ELR (cell line): ENCODE results near the gene SLC5A10.
"Not testable (repeated sequence)": the region's sequence is repeated elsewhere in the genome, so short reads cannot be mapped to it uniquely, and the experiment has no call there.

ENCODE experiments used
- DNase-seq: peaks from one replicate; pipeline ENCODE4 v3.0.0-alpha.2; 2015; ENCODE audit warnings: low read depth

The SLC5A10 gene

GRCh38 chr17:19043032-19043431, 91.1 kb downstream of the SLC5A10 start:
- DNase-seq, result not testable (repeated sequence)

- DNase-seq, result not testable (repeated sequence)
Measured at GRCh38 chr17:19044643-19045042, 92.7 kb downstream of the SLC5A10 start.

- not testable (repeated sequence) for DNase-seq
Measured at GRCh38 chr17:19046782-19047375, 94.9 kb downstream of the SLC5A10 start, which contains the start of gene GRAP. GRAP (minus strand) TSS chr17:19046957; CDS start chr17:19046926, 31 bp downstream.

GRCh38 chr17:19047510-19047909, 95.5 kb downstream of the SLC5A10 start:
- DNase-seq, result not testable (repeated sequence)

GRCh38 chr17:19048826-19049225, 96.9 kb downstream of the SLC5A10 start:
- DNase-seq, result not testable (repeated sequence)

- DNase-seq, result not testable (repeated sequence)
Measured at GRCh38 chr17:19055447-19055846, 103.5 kb downstream of the SLC5A10 start.

GRCh38 chr17:19062009-19062717, 110.2 kb downstream of the SLC5A10 start:
- DNase-seq, result not testable (repeated sequence)

- DNase-seq, result not testable (repeated sequence)
Measured at GRCh38 chr17:19062718-19063325, 110.9 kb downstream of the SLC5A10 start.

GRCh38 chr17:19063326-19063956, 111.5 kb downstream of the SLC5A10 start:
- DNase-seq, result not testable (repeated sequence)

- DNase-seq, result peak; percentile 13
Measured at GRCh38 chr17:19064378-19064777, 112.4 kb downstream of the SLC5A10 start.

- not testable (repeated sequence) for DNase-seq
Measured at GRCh38 chr17:19070318-19071168, 118.6 kb downstream of the SLC5A10 start.
